T47D (cell line): Measurements from ENCODE around the gene LDB2.

Experiments
- DNase-seq, 2 experiments: peaks; one replicate each; pipeline versions ENCODE4 v3.0.0 to v3.0.0-alpha.2; 2011 to 2012; ENCODE audit warnings: low read depth in 1 of 2, low spot score in 1 of 2
- JUND ChIP-seq: IDR thresholded peaks from 2 replicates; pipeline ENCODE4 v1.6.1; 2012; ENCODE audit warnings: low read depth
- in situ Hi-C: cut with HindIII; loops from 2 replicates; pipeline ENCODE4 v1.10.0; 2016; ENCODE audit warnings: low sequenced_read_pairs, low pct_unique_long_range_greater_than_20kb

LDB2 gene

GRCh38 chr4:16706251-16706650, 192.2 kb downstream of the LDB2 start:
- no peak for DNase-seq
- in situ Hi-C loops, result no loop called here
- TF ChIP-seq JUND, result no peak

GRCh38 chr4:16705341-16705740, 193.1 kb downstream of the LDB2 start:
- no peak for DNase-seq
- TF ChIP-seq JUND, result no peak
- in situ Hi-C loops, result no loop called here

GRCh38 chr4:16704489-16704888, 194.0 kb downstream of the LDB2 start:
- in situ Hi-C loops, result no loop called here
- no peak for TF ChIP-seq JUND
- no peak for DNase-seq

- no peak for TF ChIP-seq JUND
- DNase-seq, result no peak
- in situ Hi-C loops, result no loop called here
These were observed 202.5 kb downstream of the LDB2 start for GRCh38 chr4:16695896-16696295.

- in situ Hi-C loops, result no loop called here
- DNase-seq, result no peak
- TF ChIP-seq JUND, result no peak
These were observed 203.6 kb downstream of the LDB2 start for GRCh38 chr4:16694884-16695276.

DNA sequence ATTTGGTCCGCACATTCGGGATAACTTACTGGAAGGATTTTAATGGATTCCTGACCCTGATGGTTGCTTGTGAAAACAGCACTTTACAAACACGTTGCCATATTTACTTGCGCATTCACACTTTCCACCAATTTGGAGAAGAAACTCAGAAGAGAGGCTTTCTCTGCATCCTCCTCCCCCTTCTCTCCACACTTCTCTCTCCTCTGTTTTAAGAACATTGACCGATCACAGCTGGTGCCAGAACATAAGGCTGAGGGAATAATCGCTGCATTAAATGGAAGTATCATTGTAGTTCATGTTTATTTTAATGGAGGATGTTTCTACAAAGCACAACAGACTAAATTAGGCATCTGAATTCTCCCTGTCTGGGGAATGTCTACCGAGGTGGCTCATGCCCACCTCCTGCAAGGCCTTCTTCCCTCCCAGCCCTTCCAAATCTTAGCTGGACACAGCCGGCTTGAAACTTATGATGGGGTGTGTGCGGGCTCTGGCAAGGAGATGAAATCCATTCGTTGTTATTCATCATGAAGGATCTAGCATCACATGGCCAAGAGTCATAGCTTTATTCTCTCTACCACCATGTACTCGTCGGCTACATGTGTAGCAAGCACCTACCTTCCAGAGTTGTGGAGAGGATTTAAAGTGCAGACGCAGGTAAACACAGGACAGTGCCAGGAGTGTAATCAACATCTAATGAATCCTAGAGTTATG, 204.1 kb downstream of the LDB2 start:
- no peak for TF ChIP-seq JUND
- in situ Hi-C loops, result no loop called here
- no peak for DNase-seq

DNA sequence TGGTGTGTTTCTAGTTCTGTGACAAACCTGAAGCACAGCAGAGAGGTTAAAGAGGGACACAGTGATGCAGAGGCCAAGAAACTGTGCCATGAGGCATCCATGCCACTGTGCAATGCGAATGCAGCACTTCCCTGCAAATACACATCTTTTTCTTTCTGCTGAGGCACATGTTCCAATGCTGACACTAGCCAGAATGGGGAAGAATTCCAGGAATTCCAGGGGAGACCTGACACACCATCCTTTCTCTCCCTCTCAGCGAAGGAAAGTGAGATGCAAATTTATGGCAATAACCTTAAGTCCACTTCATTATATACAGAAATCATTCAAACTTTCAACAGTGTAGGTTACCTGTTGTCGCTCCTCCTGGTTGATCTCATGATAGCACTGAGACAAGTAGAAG, 204.8 kb downstream of the LDB2 start:
- DNase-seq, result no peak
- in situ Hi-C loops, result no loop called here

DNA sequence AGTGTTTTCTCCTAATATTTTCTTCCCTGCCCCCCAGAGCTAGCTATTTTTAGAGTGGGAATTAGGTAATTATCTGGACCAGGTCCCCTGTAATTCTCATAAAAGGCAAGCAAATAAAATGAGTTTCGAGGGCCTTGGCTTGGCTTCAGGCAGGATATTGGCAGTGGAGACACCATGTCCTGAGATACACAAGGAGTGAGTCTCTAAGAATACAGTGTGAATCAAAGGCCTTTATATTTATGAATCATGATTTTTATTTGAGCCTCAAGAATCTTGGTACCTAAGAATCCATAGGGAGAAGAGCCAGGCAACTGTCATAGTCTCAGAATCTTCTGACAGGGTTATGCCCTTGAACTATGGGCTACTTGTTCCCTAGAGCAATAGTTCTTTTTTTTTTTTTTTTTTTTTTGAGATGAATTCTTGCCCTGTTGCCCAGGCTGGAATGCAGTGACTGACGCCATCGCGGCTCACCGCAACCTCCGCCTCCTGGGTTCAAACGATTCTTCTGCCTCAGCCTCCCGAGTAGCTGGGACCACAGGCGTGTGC, 205.4 kb downstream of the LDB2 start:
- in situ Hi-C loops, result no loop called here
- DNase-seq, result no peak
- TF ChIP-seq JUND, result no peak

More for the DNA sequence above, 204.8 kb downstream of the LDB2 start:
- TF ChIP-seq JUND, result no peak

DNA sequence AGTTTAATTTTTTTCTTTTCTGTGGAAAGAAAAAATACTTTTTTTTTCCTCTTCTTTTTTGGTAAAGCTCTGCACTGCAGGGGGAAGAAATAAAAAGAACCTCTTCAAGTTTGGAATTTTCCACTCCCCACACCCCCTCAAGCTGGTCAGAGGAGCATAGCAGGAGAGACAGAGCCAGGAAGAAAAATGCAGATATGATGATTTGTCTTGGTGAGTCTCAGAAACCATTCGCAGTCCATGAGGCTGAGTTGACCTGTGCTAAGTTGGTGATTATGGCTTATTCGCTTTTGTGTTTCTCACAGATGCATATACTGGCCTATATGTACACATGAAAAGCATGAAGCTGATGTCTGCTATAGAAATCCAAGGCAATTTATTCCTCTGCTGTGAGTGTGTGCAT, 205.9 kb downstream of the LDB2 start:
- in situ Hi-C loops, result no loop called here
- no peak for TF ChIP-seq JUND
- DNase-seq, result no peak

GRCh38 chr4:16692046-16692445, 206.4 kb downstream of the LDB2 start:
- no peak for DNase-seq
- TF ChIP-seq JUND, result no peak
- in situ Hi-C loops, result no loop called here

DNA sequence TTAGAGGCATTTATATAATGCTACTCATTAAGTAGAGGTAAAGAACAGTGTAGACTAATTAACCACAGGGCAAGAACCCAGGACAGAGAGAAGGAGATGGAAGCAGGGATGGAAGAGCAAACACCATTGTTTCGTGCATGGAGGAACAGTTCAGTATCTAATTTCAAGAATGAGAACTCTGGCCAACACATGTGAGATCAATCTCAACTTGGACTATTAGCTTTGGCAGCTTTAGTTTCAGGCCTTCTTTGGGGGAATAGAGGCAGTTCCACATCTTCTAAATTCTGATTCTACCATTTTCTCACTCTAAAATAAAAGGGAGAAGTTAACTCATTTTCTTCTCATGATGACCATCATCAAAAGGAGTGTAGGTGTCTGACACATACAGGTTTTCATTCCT, 207.0 kb downstream of the LDB2 start:
- in situ Hi-C loops, result no loop called here
- no peak for DNase-seq
- no peak for TF ChIP-seq JUND

DNA sequence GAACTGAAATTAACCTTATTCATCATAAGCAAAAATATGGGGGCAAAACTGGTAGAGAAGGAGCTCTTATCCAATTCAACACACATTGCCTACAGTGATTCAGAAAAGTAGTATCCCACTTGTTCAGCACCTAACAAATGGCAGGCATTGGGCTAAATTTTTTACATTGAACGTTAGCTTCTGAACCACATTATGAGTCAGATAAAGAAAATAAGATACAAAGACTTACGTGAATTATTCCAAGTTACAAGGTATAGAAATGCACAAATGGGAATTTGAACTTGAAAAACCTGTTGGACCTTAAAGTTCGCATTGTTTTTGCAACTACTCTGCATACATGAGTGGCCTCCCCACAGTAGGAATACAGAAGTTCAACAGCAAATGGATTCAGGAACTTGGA, 210.6 kb downstream of the LDB2 start:
- DNase-seq, result no peak
- no peak for TF ChIP-seq JUND
- in situ Hi-C loops, result no loop called here

- DNase-seq, result no peak
- in situ Hi-C loops, result no loop called here
- TF ChIP-seq JUND, result no peak
These were observed 211.4 kb downstream of the LDB2 start for GRCh38 chr4:16687011-16687410.

DNA sequence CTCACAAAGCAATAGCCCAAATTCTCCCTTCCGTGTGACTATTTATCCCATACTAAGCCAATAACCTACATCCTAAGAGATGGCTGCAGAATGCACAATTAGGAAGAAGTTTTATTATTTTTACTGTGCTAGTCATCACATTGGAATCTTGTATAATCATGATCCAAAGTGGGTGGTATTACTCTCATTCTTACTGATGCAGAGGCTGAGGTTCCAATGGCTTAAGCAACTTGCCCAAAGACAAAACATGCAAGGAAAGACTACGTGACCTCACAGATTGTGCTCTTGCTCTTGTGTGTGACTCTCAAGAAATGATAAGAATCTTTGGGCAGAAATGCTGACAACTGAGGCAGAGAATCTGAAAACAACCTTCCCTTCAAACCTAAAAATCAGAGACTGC, 212.2 kb downstream of the LDB2 start:
- in situ Hi-C loops, result no loop called here
- no peak for TF ChIP-seq JUND
- DNase-seq, result no peak

DNA sequence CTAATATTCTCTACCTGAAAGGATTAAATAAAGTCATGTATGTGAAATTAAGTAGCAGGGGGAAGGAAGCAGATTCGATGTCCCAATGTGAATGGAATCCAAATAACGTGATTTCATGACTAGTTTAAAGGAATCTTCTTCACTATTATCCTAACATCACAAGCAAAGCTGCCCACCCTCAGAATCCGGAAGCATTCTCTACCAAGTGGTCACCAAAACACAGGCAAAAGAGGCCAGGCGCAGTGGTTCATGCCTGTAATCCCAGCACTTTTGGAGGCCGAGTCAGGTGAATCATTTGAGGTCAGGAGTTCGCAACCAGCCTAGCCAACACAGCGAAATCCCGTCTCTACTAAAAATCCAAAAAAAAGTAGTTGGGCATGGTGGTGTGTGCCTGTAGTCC, 212.9 kb downstream of the LDB2 start:
- DNase-seq, result no peak
- in situ Hi-C loops, result no loop called here
- no peak for TF ChIP-seq JUND
